Prostate gland (tissue), 2 donors: ENCODE results near the gene NAA60.
"Not testable (repeated sequence)": the region's sequence is repeated elsewhere in the genome, so short reads cannot be mapped to it uniquely, and the experiment has no call there.

Source experiments
- POLR2A ChIP-seq: fragments of 450-650 bp; IDR thresholded peaks from one replicate; pipeline ENCODE4 v1.6.1; 2016; ENCODE audit warnings: antibody characterized with exemption, mild to moderate bottlenecking
- POLR2AphosphoS5 ChIP-seq: sonication (generic); formaldehyde crosslinking; IDR thresholded peaks from one replicate; pipeline ENCODE4 v1.6.1; 2017; ENCODE audit warnings: antibody characterized with exemption
- TF ChIP-seq, protein P1 (sequence below), 4 experiments: fragments of 200-600 bp in 2 of 4; fragments of 450-650 bp in 2 of 4; sonication (generic) in 2 of 4; IDR thresholded peaks; 1 replicate in 3 of 4; 2 replicates in 1 of 4; pipeline ENCODE4 v1.5.1; 2016 to 2019; ENCODE audit warnings: antibody characterized with exemption in 4 of 4, mild to moderate bottlenecking in 2 of 4, moderate library complexity in 2 of 4

DNA sequence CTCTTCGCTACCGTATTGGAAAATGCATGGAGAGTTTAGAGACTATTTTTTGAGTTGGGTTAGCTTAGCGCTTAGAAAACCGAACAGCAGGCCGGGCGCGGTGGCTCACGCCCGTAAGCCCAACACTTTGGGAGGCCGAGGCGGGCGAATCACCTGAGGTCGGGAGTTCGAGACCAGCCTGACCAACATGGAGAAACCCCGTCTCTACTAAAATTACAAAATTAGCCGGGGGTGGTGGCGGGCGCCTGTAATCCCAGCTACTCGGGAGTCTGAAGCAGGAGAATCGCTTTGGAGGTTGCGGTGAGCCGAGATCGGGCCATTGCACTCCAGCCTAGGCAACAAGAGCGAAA is 57.9 kb downstream of the NAA60 start:
- TF ChIP-seq, protein P1, sequence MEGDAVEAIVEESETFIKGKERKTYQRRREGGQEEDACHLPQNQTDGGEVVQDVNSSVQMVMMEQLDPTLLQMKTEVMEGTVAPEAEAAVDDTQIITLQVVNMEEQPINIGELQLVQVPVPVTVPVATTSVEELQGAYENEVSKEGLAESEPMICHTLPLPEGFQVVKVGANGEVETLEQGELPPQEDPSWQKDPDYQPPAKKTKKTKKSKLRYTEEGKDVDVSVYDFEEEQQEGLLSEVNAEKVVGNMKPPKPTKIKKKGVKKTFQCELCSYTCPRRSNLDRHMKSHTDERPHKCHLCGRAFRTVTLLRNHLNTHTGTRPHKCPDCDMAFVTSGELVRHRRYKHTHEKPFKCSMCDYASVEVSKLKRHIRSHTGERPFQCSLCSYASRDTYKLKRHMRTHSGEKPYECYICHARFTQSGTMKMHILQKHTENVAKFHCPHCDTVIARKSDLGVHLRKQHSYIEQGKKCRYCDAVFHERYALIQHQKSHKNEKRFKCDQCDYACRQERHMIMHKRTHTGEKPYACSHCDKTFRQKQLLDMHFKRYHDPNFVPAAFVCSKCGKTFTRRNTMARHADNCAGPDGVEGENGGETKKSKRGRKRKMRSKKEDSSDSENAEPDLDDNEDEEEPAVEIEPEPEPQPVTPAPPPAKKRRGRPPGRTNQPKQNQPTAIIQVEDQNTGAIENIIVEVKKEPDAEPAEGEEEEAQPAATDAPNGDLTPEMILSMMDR (IDR thresholded peaks at IDR 0.05): not testable (repeated sequence)
- TF ChIP-seq POLR2A, POLR2AphosphoS5: not testable (repeated sequence)
